Neural cell (in vitro differentiated cells): Measurements from ENCODE around the gene CRYBB1. TPM values are rescaled to one million over a fixed set of nuclear protein-coding genes. Genes with fewer than 3 reads are reported as not detected.

Experiments
- H2AFZ ChIP-seq: fragments of 200-600, 300-800 bp; sonication (generic), shearing (Covaris generic); 2 replicates; pipeline ENCODE4 v1.6.0; 2014; ENCODE audit warnings: low read depth, mild to moderate bottlenecking, antibody characterized with exemption, low read length, moderate library complexity
- H3F3A ChIP-seq: fragments of 200-600 bp; shearing (Covaris generic); 2 replicates; pipeline ENCODE4 v1.6.1; 2016; ENCODE audit warnings: mild to moderate bottlenecking, moderate library complexity, mixed read lengths, antibody characterized with exemption, low read length; ENCODE audit not compliant: insufficient read depth, poor library complexity, severe bottlenecking
- H3K27ac ChIP-seq: fragments of 200-600, 300-800 bp; sonication (generic), shearing (Covaris generic); 2 replicates; pipeline ENCODE4 v1.5.1; 2014; ENCODE audit warnings: mild to moderate bottlenecking, low read length, moderate library complexity
- H3K27me3 ChIP-seq: fragments of 300-800, 200-600 bp; sonication (generic), shearing (Covaris generic); 2 replicates; pipeline ENCODE4 v1.6.0; 2014; ENCODE audit warnings: mild to moderate bottlenecking, low read depth, low read length, moderate library complexity; ENCODE audit not compliant: insufficient read depth
- H3K36me3 ChIP-seq: fragments of 300-800, 200-600 bp; sonication (generic), shearing (Covaris generic); 2 replicates; pipeline ENCODE4 v1.5.1; 2014; ENCODE audit warnings: mild to moderate bottlenecking, antibody characterized with exemption, low read length, moderate library complexity; ENCODE audit not compliant: insufficient read depth
- H3K4me2 ChIP-seq: fragments of 300-800, 200-600 bp; sonication (generic), shearing (Covaris generic); 2 replicates; pipeline ENCODE4 v1.6.0; 2014; ENCODE audit warnings: mild to moderate bottlenecking, low read length
- H3K4me3 ChIP-seq: fragments of 300-800, 200-600 bp; sonication (generic), shearing (Covaris generic); 2 replicates; pipeline ENCODE4 v1.5.1; 2014; ENCODE audit warnings: mild to moderate bottlenecking, low read length, moderate library complexity
- H3K79me2 ChIP-seq: fragments of 200-600 bp; shearing (Covaris generic); replicated peaks from 2 replicates; pipeline ENCODE4 v1.6.0; 2014; ENCODE audit warnings: mild to moderate bottlenecking, low read length, moderate library complexity; ENCODE audit not compliant: insufficient read depth
- H3K9ac ChIP-seq: fragments of 300-800, 200-600 bp; sonication (generic), shearing (Covaris generic); 2 replicates; pipeline ENCODE4 v1.6.1; 2016; ENCODE audit warnings: mild to moderate bottlenecking, low read length, mixed read lengths
- H3K9me2 ChIP-seq: fragments of 200-600 bp; shearing (Covaris generic); 2 replicates; pipeline ENCODE4 v1.6.1; 2016; ENCODE audit warnings: mild to moderate bottlenecking, low read length, mixed read lengths; ENCODE audit not compliant: insufficient read depth
- H3K9me3 ChIP-seq: fragments of 200-600, 300-800 bp; sonication (generic), shearing (Covaris generic); 2 replicates; pipeline ENCODE4 v1.6.1; 2016; ENCODE audit warnings: mild to moderate bottlenecking, mixed run types, low read length, moderate library complexity, mixed read lengths
- H4K20me1 ChIP-seq: fragments of 200-600 bp; shearing (Covaris generic); 2 replicates; pipeline ENCODE4 v1.6.1; 2016; ENCODE audit warnings: mild to moderate bottlenecking, mixed run types; ENCODE audit not compliant: insufficient read depth
- CTCF ChIP-seq: fragments of 450-650 bp; IDR thresholded peaks from 2 replicates; pipeline ENCODE4 v1.5.1; 2014; ENCODE audit warnings: antibody characterized with exemption, mild to moderate bottlenecking, moderate library complexity; ENCODE audit not compliant: poor library complexity, severe bottlenecking
- EP300 ChIP-seq: fragments of 450-650 bp; conservative IDR thresholded peaks from 2 replicates; pipeline ENCODE4 v1.6.1; 2014; ENCODE audit warnings: antibody characterized with exemption, mild to moderate bottlenecking, moderate library complexity; ENCODE audit not compliant: poor library complexity, severe bottlenecking
- EZH2 ChIP-seq: fragments of 200-600, 300-800 bp; shearing (Covaris generic), sonication (generic); IDR thresholded peaks from 2 replicates; pipeline ENCODE4 v1.6.1; 2014; ENCODE audit warnings: antibody characterized with exemption, low read length, borderline replicate concordance, mild to moderate bottlenecking; ENCODE audit not compliant: insufficient read depth, poor library complexity, severe bottlenecking
- MXI1 ChIP-seq: fragments of 450-650 bp; conservative IDR thresholded peaks from 2 replicates; pipeline ENCODE4 v1.6.1; 2014; ENCODE audit warnings: antibody characterized with exemption, mild to moderate bottlenecking; ENCODE audit not compliant: poor library complexity, severe bottlenecking
- POLR2AphosphoS5 ChIP-seq: IDR thresholded peaks from 2 replicates; pipeline ENCODE4 v1.6.1; 2012
- RAD21 ChIP-seq: fragments of 450-650 bp; conservative IDR thresholded peaks from 2 replicates; pipeline ENCODE4 v1.6.1; 2014; ENCODE audit warnings: antibody characterized with exemption, mild to moderate bottlenecking, moderate library complexity
- SMC3 ChIP-seq: fragments of 450-650 bp; conservative IDR thresholded peaks from 2 replicates; pipeline ENCODE4 v1.6.1; 2014; ENCODE audit warnings: antibody characterized with exemption, mild to moderate bottlenecking, moderate library complexity; ENCODE audit not compliant: poor library complexity
- TAF1 ChIP-seq: IDR thresholded peaks from 2 replicates; pipeline ENCODE4 v1.6.1; 2012; ENCODE audit warnings: low read depth
- polyA plus RNA-seq: library from polyadenylated mRNA; depleted of rRNA; stranded (reverse); fragments of >200 nt; gene quantifications from 2 replicates; pipeline ENCODE4 v1.2.3, GENCODE V29; 2014
- TF ChIP-seq, protein P1 (sequence below): IDR thresholded peaks from 2 replicates; pipeline ENCODE4 v1.6.1; 2012; ENCODE audit warnings: borderline replicate concordance

Gene CRYBB1
- polyA plus RNA-seq, 1 donor from 2014 or later, result not detected

- Histone ChIP-seq H3K4me3 (no peak overlapping the region), H3F3A (no peaks in the 10 kb centered on the region), H3K9me3 (no peaks in the 10 kb centered on the region), H3K4me2 (no peak overlapping the region), H3K9ac (no peak overlapping the region), H3K9me2 (no peaks in the 10 kb centered on the region), H4K20me1 (no peaks in the 10 kb centered on the region), H3K27ac (no peak overlapping the region), H2AFZ (no peak overlapping the region), H3K36me3 (no peaks in the 10 kb centered on the region), H3K27me3 (no peaks in the 10 kb centered on the region), H3K79me2 (no peaks in the 10 kb centered on the region)
- TF ChIP-seq EZH2, result no peak
- TF ChIP-seq CTCF, result no peak
- TF ChIP-seq POLR2AphosphoS5, result no peak
- no peak for TF ChIP-seq EP300
- no peak for TF ChIP-seq MXI1
- no peak for TF ChIP-seq RAD21
- TF ChIP-seq, protein P1, sequence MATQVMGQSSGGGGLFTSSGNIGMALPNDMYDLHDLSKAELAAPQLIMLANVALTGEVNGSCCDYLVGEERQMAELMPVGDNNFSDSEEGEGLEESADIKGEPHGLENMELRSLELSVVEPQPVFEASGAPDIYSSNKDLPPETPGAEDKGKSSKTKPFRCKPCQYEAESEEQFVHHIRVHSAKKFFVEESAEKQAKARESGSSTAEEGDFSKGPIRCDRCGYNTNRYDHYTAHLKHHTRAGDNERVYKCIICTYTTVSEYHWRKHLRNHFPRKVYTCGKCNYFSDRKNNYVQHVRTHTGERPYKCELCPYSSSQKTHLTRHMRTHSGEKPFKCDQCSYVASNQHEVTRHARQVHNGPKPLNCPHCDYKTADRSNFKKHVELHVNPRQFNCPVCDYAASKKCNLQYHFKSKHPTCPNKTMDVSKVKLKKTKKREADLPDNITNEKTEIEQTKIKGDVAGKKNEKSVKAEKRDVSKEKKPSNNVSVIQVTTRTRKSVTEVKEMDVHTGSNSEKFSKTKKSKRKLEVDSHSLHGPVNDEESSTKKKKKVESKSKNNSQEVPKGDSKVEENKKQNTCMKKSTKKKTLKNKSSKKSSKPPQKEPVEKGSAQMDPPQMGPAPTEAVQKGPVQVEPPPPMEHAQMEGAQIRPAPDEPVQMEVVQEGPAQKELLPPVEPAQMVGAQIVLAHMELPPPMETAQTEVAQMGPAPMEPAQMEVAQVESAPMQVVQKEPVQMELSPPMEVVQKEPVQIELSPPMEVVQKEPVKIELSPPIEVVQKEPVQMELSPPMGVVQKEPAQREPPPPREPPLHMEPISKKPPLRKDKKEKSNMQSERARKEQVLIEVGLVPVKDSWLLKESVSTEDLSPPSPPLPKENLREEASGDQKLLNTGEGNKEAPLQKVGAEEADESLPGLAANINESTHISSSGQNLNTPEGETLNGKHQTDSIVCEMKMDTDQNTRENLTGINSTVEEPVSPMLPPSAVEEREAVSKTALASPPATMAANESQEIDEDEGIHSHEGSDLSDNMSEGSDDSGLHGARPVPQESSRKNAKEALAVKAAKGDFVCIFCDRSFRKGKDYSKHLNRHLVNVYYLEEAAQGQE, result no peak
- no peak for TF ChIP-seq SMC3
- TF ChIP-seq TAF1, result no peak
Observed at GRCh38 chr22:26650722-26651421, 33.0 kb upstream of the CRYBB1 start.

- peak overlapping the region; percentile 86 for H3K9ac ChIP-seq
Observed at GRCh38 chr22:26648528-26649388, 30.9 kb upstream of the CRYBB1 start.

More at GRCh38 chr22:26648528-26649388, 30.9 kb upstream of the CRYBB1 start:
- Histone ChIP-seq H3K4me3 (peak overlapping the region; percentile 53), H3K9me3 (no peaks in the 10 kb centered on the region), H3F3A (no peaks in the 10 kb centered on the region), H4K20me1 (no peaks in the 10 kb centered on the region), H3K79me2 (no peaks in the 10 kb centered on the region), H2AFZ (peak overlapping the region; percentile 67), H3K4me2 (peak overlapping the region; percentile 41), H3K27me3 (no peaks in the 10 kb centered on the region), H3K9me2 (no peaks in the 10 kb centered on the region), H3K36me3 (no peaks in the 10 kb centered on the region), H3K27ac (peak overlapping the region; percentile 89)
- TF ChIP-seq CTCF, result no peak
- peak; percentile 12 for TF ChIP-seq POLR2AphosphoS5
